ENCODE data around the gene OSM. TPM values are rescaled to one million over a fixed set of nuclear protein-coding genes. Genes with fewer than 3 reads are reported as not detected.

The OSM gene
- total and polyA plus RNA-seq, 2 experiments from 2014 or later: not detected

- no peaks in the 10 kb centered on the region for H3K36me3 Mint-ChIP-seq (ENCODE audit: low read depth)
- H4K20me1 ChIP-seq (replicated peaks; ENCODE audit: insufficient read depth): no peaks in the 10 kb centered on the region
- peaks cover 9% of the 10 kb centered on the region for H3K4me1 Mint-ChIP-seq
- no peak for TF ChIP-seq JUNB (IDR thresholded peaks at IDR 0.05; ENCODE audit: unreplicated experiment)
- no peak for TF ChIP-seq EZH2phosphoT487 (IDR thresholded peaks at IDR 0.05; ENCODE audit: unreplicated experiment)
- TF ChIP-seq CREB1 (CRISPR knock-in tag; IDR thresholded peaks at IDR 0.05; ENCODE audit: low read depth): no peak
- TF ChIP-seq, protein P1, sequence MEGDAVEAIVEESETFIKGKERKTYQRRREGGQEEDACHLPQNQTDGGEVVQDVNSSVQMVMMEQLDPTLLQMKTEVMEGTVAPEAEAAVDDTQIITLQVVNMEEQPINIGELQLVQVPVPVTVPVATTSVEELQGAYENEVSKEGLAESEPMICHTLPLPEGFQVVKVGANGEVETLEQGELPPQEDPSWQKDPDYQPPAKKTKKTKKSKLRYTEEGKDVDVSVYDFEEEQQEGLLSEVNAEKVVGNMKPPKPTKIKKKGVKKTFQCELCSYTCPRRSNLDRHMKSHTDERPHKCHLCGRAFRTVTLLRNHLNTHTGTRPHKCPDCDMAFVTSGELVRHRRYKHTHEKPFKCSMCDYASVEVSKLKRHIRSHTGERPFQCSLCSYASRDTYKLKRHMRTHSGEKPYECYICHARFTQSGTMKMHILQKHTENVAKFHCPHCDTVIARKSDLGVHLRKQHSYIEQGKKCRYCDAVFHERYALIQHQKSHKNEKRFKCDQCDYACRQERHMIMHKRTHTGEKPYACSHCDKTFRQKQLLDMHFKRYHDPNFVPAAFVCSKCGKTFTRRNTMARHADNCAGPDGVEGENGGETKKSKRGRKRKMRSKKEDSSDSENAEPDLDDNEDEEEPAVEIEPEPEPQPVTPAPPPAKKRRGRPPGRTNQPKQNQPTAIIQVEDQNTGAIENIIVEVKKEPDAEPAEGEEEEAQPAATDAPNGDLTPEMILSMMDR (conservative IDR thresholded peaks at IDR 0.05; ENCODE audit: low read depth in 2 of 2): peak; percentile 88 to 94
- TF ChIP-seq ZNF331 (CRISPR knock-in tag; IDR thresholded peaks at IDR 0.05; ENCODE audit: low read depth): no peak
- no peaks in the 10 kb centered on the region for H3K79me2 ChIP-seq (replicated peaks; ENCODE audit: insufficient read depth)
- H3K27ac Mint-ChIP-seq: no peak overlapping the region
- H3K4me3 Mint-ChIP-seq: no peak overlapping the region
- no peak overlapping the region for H3K4me3 ChIP-seq
- DNase-seq (ENCODE audit: low spot score): peak; percentile 95
- ATAC-seq: peak; percentile 81
- H3K27ac ChIP-seq (ENCODE audit: low read depth): no peak overlapping the region
- no peaks in the 10 kb centered on the region for H3F3A ChIP-seq (replicated peaks; ENCODE audit: low read depth)
- H2AFZ ChIP-seq: peak overlapping the region; percentile 98
- H3K9me2 ChIP-seq (ENCODE audit: insufficient read depth): no peaks in the 10 kb centered on the region
- no peaks in the 10 kb centered on the region; the same call in 2 of the 3 replicates for H3K9me3 Mint-ChIP-seq
- peaks cover 2% of the 10 kb centered on the region for H3K4me1 ChIP-seq (ENCODE audit: insufficient read depth)
- peaks cover 18% of the 10 kb centered on the region for H3K27me3 Mint-ChIP-seq (ENCODE audit: insufficient read depth, low read depth, poor library complexity)
- H3K4me2 ChIP-seq: no peak overlapping the region
- no peaks in the 10 kb centered on the region for H3K36me3 ChIP-seq (ENCODE audit: insufficient read depth)
- no peaks in the 10 kb centered on the region; the same call in 1 of the 2 replicates for H3K27me3 ChIP-seq (ENCODE audit: insufficient read depth)
Measured at GRCh38 chr22:30262917-30263741, 3.5 kb downstream of the OSM start.

DNA sequence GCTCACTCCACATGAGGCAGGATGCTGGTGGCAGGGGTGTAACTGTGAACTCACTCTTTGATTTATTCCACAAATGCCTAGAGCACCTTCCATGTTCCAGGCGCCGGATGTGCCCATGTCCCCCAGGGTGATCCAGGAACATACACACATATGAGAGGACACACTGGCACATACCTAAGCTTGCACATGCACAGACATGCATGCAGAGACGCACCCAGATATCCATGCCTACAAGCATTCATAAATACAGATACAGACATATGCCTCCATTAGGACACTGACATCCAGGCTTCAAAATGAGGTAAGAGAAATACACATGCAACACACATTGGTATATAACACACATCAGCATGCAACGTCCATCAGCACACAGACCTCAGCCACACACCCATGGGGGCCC is 4.5 kb downstream of the OSM start:
- Histone ChIP-seq H3K79me2 (replicated peaks; ENCODE audit: insufficient read depth) (no peaks in the 10 kb centered on the region), H3K27me3 (ENCODE audit: insufficient read depth) (no peaks in the 10 kb centered on the region; the same call in 1 of the 2 replicates), H3K4me3 (no peak overlapping the region), H3K27ac (ENCODE audit: low read depth) (no peak overlapping the region), H3K4me2 (no peak overlapping the region), H3K9me2 (ENCODE audit: insufficient read depth) (no peaks in the 10 kb centered on the region), H3K4me1 (ENCODE audit: insufficient read depth) (peaks cover 7% of the 10 kb centered on the region), H2AFZ (no peak overlapping the region), H3F3A (replicated peaks; ENCODE audit: low read depth) (no peaks in the 10 kb centered on the region), H4K20me1 (replicated peaks; ENCODE audit: insufficient read depth) (no peaks in the 10 kb centered on the region), H3K36me3 (ENCODE audit: insufficient read depth) (no peaks in the 10 kb centered on the region)
- Mint-ChIP-seq H3K4me3 (no peak overlapping the region), H3K4me1 (peaks cover 17% of the 10 kb centered on the region), H3K27ac (no peak overlapping the region), H3K9me3 (no peaks in the 10 kb centered on the region; the same call in 2 of the 3 replicates), H3K36me3 (ENCODE audit: low read depth) (no peaks in the 10 kb centered on the region; the same call in 2 of the 3 replicates), H3K27me3 (ENCODE audit: insufficient read depth, low read depth, poor library complexity) (peaks cover 20% of the 10 kb centered on the region)
- TF ChIP-seq JUNB (IDR thresholded peaks at IDR 0.05; ENCODE audit: unreplicated experiment) (no peak), EZH2phosphoT487 (IDR thresholded peaks at IDR 0.05; ENCODE audit: unreplicated experiment) (no peak), CREB1 (CRISPR knock-in tag; IDR thresholded peaks at IDR 0.05; ENCODE audit: low read depth) (no peak)
- TF ChIP-seq, protein P1 (conservative IDR thresholded peaks at IDR 0.05; ENCODE audit: low read depth in 2 of 2): no peak
- no peak for ATAC-seq
- DNase-seq (ENCODE audit: low spot score): no peak

All from GM23338 (cell line).